SJCRH30 (cell line): ENCODE measurements around the gene SDHAF1. TPM values are rescaled to one million over a fixed set of nuclear protein-coding genes. Genes with fewer than 3 reads are reported as not detected.
A peak's percentile ranks its signal among the peaks of the same experiment; 100 is the strongest.

Source experiments
- DNase-seq, 2 experiments: peaks; one replicate each; pipeline ENCODE4 v3.0.0-alpha.2; 2015 to 2020
- H3K27ac ChIP-seq: fragments of 250-450 bp; sonication (Bioruptor Pico); 2 replicates; pipeline ENCODE4 v1.5.1; 2020; ENCODE audit warnings: mild to moderate bottlenecking, moderate library complexity
- H3K27me3 ChIP-seq: fragments of 250-450 bp; sonication (Bioruptor Pico); 2 replicates; pipeline ENCODE4 v1.5.1; 2020; ENCODE audit warnings: mild to moderate bottlenecking, moderate library complexity
- H3K36me3 ChIP-seq: fragments of 250-450 bp; sonication (Bioruptor Pico); 2 replicates; pipeline ENCODE4 v1.5.1; 2020; ENCODE audit warnings: mild to moderate bottlenecking, moderate library complexity
- H3K4me1 ChIP-seq: fragments of 250-450 bp; sonication (Bioruptor Pico); 2 replicates; pipeline ENCODE4 v1.5.1; 2020; ENCODE audit warnings: mild to moderate bottlenecking, moderate library complexity
- H3K4me3 ChIP-seq: fragments of 250-450 bp; sonication (Bioruptor Pico); 2 replicates; pipeline ENCODE4 v1.5.1; 2020; ENCODE audit warnings: mild to moderate bottlenecking, moderate library complexity
- H3K9me3 ChIP-seq: fragments of 250-450 bp; sonication (Bioruptor Pico); replicated peaks from 2 replicates; pipeline ENCODE4 v1.5.1; 2020; ENCODE audit warnings: mild to moderate bottlenecking, moderate library complexity
- total RNA-seq: library from RNA; depleted of rRNA; stranded (reverse); fragments of >200 nt; shearing (Covaris generic); gene quantifications from 2 replicates; pipeline ENCODE4 v1.2.3, GENCODE V29; 2014

Gene SDHAF1
- total RNA-seq, 1 experiment from 2014 or later = 21.6 TPM

DNA sequence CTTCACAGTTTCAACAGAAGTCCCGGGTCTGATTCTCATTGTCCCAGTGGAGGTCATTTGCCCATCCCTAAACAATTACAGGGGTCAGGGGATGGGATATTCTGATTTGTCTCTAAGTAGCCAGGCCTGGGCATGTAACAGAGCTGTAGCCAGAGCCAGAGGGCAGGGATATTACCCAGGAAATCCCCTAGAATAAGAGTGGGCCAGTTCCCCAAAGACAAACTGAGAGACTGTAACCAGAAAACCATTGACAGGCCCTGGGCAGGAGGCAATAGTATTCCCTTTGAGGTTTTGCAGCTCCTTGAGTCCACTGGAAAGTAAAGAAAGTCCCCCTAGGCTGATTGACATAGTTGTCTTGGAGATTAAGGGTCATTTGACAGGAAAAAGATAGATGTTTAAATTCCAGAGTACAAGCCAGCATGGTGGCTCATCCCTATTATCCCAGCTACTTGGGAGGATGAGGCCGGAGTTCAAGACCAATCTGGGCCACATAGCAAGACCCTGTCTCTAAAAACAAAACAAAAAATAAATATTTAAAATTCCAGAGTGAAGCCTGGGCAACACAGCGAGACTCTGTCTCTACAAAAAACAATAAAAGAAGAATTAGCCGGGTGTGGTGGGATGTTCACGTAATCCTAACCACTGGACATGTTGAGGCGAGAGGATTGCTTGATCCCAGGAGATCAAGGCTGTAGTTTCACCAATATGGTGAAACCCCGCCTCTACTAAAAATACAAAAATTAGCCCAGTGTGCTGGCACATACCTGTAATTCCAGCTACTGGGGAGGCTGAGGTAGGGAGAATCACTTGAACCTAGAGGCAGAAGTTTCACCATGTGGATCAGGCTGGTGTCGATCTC lies 1.9 kb upstream of the SDHAF1 start:
- peaks cover 3% of the 10 kb centered on the region; the same call in 1 of the 2 replicates for H3K4me1 ChIP-seq
- H3K27ac ChIP-seq = no peak overlapping the region

DNA sequence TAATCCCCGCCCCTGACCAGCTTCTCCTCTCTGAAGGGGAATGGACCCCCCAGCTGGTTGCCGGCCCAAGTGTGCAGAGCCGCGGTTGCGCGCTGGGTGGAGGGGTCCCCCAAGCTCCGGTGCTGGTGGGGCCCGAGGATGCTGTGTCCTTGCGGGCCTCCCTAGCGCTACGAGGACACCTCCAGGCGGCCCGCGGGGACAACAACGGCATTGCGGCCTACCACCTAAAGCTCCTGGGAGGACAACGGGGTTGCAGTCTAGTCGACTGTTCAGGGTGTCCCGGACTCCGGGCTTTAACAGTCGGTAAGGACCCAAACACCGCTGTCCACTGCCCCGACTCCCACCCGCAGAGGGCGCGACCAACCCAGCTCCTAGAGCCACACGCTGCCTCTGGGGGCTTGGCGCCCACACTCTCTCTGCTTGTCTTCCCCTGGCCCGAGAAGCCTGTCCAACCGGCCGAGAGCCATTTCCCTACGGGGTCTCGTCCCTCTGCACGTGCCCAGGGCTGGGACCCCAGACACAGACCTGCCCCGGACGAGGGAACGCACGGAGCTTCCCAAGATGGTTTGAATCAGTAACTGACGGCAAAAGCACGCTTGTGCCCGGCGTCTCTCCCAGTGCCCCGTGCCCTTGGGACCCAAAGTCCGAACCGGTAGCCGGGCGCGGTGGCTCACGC lies 927 bp upstream of the SDHAF1 start:
- no peak overlapping the region for H3K4me3 ChIP-seq
- peaks cover 5% of the 10 kb centered on the region; the same call in 1 of the 2 replicates for H3K36me3 ChIP-seq
- H3K27ac ChIP-seq = no peak overlapping the region

More for the DNA sequence above, 1.9 kb upstream of the SDHAF1 start:
- Histone ChIP-seq H3K36me3 (peaks cover 3% of the 10 kb centered on the region; the same call in 1 of the 2 replicates), H3K4me3 (no peak overlapping the region), H3K9me3 (0 out of 2 replicates have a peak, but pooled peaks cover 2% of the 10 kb centered on the region), H3K27me3 (no peaks in the 10 kb centered on the region)
- DNase-seq = no peak

GRCh38 chr19:35996777-35997176 lies 1.8 kb downstream of the SDHAF1 start:
- H3K27me3 ChIP-seq = no peaks in the 10 kb centered on the region
- no peak overlapping the region for H3K4me3 ChIP-seq
- H3K36me3 ChIP-seq = peaks cover 5% of the 10 kb centered on the region; the same call in 1 of the 2 replicates
- H3K4me1 ChIP-seq = peaks cover 3% of the 10 kb centered on the region; the same call in 1 of the 2 replicates
- no peak for DNase-seq
- H3K27ac ChIP-seq = no peak overlapping the region
- no peaks in the 10 kb centered on the region for H3K9me3 ChIP-seq

More for the DNA sequence above, 927 bp upstream of the SDHAF1 start:
- Histone ChIP-seq H3K27me3 (no peaks in the 10 kb centered on the region), H3K4me1 (peaks cover 3% of the 10 kb centered on the region; the same call in 1 of the 2 replicates), H3K9me3 (no peaks in the 10 kb centered on the region)
- DNase-seq = no peak

DNA sequence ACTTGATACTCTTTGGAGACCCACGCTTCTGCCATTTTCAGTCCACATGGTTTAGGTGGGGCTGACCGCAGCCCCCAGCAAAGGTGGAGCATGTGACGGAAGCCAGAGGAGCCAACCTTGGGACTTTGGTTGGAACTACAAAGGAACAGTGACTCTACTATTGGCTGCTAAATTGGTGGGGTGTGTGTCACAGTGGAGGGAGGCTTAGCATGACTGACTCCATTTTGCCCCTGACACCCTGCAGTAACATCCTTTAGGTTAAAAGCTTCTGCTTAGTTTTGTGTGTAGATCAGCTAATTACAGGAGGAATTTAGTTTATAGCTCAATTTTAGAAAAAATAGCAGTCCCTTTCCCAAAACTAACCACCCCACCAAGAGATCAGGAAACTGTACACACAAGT lies 6.6 kb downstream of the SDHAF1 start:
- Histone ChIP-seq H3K27ac (no peak overlapping the region), H3K4me1 (no peaks in the 10 kb centered on the region)
- no peak for DNase-seq

GRCh38 chr19:36003284-36003683 lies 8.3 kb downstream of the SDHAF1 start:
- no peak for DNase-seq
- Histone ChIP-seq H3K27me3 (no peaks in the 10 kb centered on the region), H3K4me3 (no peak overlapping the region), H3K9me3 (no peaks in the 10 kb centered on the region), H3K27ac (no peak overlapping the region), H3K36me3 (peaks cover 1% of the 10 kb centered on the region; the same call in 1 of the 2 replicates), H3K4me1 (no peaks in the 10 kb centered on the region)

More for the DNA sequence above, 6.6 kb downstream of the SDHAF1 start:
- Histone ChIP-seq H3K27me3 (no peaks in the 10 kb centered on the region), H3K9me3 (no peaks in the 10 kb centered on the region), H3K4me3 (no peak overlapping the region), H3K36me3 (peaks cover 5% of the 10 kb centered on the region; the same call in 1 of the 2 replicates)

DNA sequence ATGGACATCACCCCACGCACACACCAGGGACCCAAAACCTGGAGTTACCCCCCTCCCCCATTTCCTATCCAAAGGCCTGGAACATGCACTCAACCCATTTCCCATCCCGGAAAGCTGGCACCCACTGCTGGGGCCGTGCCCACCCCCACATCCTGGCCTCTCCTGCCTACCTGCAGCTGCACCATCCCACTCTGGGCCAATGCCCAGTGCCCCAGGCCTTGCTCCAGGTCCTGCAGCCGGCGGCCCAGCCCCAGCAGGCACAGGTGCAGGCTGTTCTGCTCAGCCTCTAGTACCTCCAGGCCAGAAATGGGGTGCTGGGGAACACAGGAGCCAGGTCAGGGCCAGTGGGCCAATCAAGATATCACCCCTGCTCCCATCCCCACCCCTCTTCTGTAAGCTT lies 12.0 kb downstream of the SDHAF1 start:
- Histone ChIP-seq H3K4me1 (no peaks in the 10 kb centered on the region), H3K27me3 (no peaks in the 10 kb centered on the region), H3K36me3 (no peaks in the 10 kb centered on the region), H3K9me3 (no peaks in the 10 kb centered on the region), H3K27ac (no peak overlapping the region), H3K4me3 (no peak overlapping the region)
- no peak for DNase-seq

DNA sequence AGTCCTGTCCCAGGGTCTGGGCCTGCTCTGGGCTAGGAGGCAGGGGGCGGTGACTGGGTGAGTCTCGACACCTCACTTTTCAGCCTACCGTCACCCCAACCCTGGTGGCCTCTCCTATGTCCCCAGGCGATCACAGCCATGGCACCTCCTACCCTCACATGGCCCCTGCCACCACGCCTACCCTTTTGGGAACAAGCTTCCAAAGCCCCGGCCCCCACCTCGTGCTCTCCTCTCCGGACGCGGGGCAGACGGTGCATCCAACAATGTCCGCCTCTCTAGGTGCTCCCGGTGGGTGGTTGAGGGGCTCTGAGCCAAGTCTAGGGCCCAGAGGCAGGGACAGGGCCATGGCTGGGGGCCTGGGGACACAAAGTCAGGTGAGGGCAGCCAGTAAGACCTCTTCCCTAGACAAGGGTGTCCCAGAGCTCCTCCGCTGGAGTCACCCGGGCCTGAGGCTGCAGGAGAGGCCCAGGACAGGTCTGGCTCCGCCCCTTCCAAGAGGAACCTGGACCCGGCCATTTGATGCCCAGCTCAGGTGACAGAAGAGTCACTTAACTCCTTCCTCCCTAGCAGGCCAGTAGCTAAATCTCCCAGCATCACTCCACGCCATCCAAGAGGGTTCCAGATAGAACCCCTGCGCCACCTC lies 13.5 kb downstream of the SDHAF1 start, which contains the start of gene SYNE4:
Gene SYNE4 (minus strand): TSS at position 478 of the 643 bp plus-strand sequence. CDS start 132 bp downstream, at position 346.
- Histone ChIP-seq H3K36me3 (no peaks in the 10 kb centered on the region), H3K27me3 (no peaks in the 10 kb centered on the region), H3K9me3 (no peaks in the 10 kb centered on the region), H3K27ac (no peak within 1 kb of the TSS), H3K4me1 (no peaks in the 10 kb centered on the region), H3K4me3 (no peak within 1 kb of the TSS)
- no peak for DNase-seq

DNA sequence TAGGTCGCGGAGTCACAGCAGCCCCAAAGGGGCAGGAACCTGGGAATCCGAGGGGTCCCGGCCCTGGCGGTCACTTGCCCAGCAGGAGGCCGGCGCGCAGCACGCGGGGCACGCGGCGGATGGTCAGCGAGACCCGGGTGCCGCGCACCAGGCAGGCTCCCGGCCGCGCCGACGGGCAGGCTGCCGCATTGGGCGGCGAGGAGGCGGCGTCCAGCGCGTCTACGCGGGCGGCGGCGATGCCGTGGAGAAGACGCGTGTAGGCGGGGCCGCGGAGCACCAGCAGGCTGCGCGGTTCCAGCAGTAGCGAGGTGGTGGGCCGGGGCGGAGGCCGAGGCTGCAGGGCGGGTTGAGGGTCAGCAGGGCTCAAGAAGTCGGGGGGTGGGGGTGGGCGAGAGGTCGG lies 14.2 kb downstream of the SDHAF1 start:
- H3K36me3 ChIP-seq = no peaks in the 10 kb centered on the region
- no peaks in the 10 kb centered on the region for H3K9me3 ChIP-seq
- no peaks in the 10 kb centered on the region for H3K4me1 ChIP-seq
- H3K27me3 ChIP-seq = no peaks in the 10 kb centered on the region
- H3K27ac ChIP-seq = no peak overlapping the region
- H3K4me3 ChIP-seq = no peak overlapping the region
- DNase-seq = no peak

- Histone ChIP-seq H3K36me3 (no peaks in the 10 kb centered on the region), H3K27ac (no peak overlapping the region), H3K27me3 (no peaks in the 10 kb centered on the region), H3K4me3 (no peak overlapping the region), H3K4me1 (no peaks in the 10 kb centered on the region), H3K9me3 (no peaks in the 10 kb centered on the region)
- DNase-seq = no peak
Observed at GRCh38 chr19:36009633-36010379, 14.8 kb downstream of the SDHAF1 start.

DNA sequence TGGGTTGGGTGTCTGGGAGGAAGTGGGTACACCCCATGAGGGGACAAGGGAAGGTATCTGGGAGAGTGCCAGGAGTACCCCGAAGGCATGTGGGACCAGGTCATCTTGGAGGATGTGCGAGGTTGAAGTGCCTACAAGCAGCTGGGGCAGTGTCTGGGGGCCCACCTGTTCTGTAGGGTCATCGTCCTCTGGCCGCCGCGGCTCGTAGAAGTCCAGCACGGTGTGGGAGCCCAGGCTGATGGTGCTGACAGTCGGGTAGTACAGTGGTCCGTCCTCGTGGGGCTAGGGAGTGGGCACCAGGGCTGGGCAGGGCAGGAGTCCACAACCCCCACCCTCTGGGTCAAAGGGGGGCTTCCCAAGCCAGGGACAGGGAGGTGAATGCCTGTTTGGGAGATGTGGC lies 15.4 kb downstream of the SDHAF1 start:
- DNase-seq = no peak
- no peaks in the 10 kb centered on the region for H3K27me3 ChIP-seq
- no peaks in the 10 kb centered on the region for H3K9me3 ChIP-seq
- peaks cover 3% of the 10 kb centered on the region; the same call in 1 of the 2 replicates for H3K4me1 ChIP-seq
- no peak overlapping the region for H3K4me3 ChIP-seq
- H3K27ac ChIP-seq = no peak overlapping the region
- no peaks in the 10 kb centered on the region for H3K36me3 ChIP-seq

DNA sequence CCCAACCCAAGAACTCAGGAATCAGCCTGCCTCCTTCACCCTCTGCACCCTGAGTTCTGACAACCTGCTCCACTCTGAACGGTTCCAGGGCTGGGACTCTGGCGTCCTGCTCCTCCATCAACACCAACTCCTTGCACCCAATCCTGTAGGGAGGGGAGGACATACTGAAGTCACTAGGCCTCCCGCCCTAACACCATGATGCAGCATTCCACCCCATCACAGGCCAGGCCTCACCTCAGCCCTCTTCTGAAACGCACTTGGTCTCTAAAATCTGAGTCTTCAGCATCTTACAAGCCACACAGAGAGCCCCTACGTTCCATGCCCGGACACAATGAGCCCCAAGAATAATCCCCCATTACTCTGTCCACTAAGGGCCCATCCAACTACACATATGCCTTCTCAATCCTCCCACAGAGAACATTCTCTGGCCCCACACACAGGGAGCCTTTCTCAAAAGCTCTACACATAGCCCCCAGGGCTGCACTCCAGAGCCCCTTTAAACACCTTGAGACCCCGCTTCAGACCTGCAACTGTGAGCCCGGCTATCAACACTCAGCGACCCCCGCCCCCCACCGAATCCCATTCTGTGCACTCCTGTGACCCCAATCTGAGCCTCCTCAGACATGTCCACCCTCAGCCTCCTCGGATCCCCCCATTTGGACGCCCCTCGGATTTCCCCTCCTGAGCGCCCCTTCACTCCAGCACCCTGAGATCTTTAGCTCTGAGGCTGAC lies 18.5 kb downstream of the SDHAF1 start:
- Histone ChIP-seq H3K27me3 (no peaks in the 10 kb centered on the region), H3K27ac (peak overlapping the region; percentile 36), H3K36me3 (no peaks in the 10 kb centered on the region), H3K4me3 (peak overlapping the region; percentile 67), H3K4me1 (peaks cover 3% of the 10 kb centered on the region; the same call in 1 of the 2 replicates), H3K9me3 (no peaks in the 10 kb centered on the region)
- DNase-seq = no peak

- Histone ChIP-seq H3K9me3 (no peaks in the 10 kb centered on the region), H3K36me3 (no peaks in the 10 kb centered on the region), H3K27ac (peak within 1 kb of the TSS; percentile 36), H3K4me1 (peaks cover 3% of the 10 kb centered on the region; the same call in 1 of the 2 replicates), H3K27me3 (no peaks in the 10 kb centered on the region), H3K4me3 (peak within 1 kb of the TSS; percentile 67)
- DNase-seq = peak; percentile 100
Observed at GRCh38 chr19:36014012-36014924, 19.3 kb downstream of the SDHAF1 start, which contains the start of gene ALKBH6. TSS of gene ALKBH6 (minus strand) at chr19:36014213. CDS start at chr19:36013397, 816 bp downstream.
